HG03575 (cell line): Measurements from ENCODE around the gene SLC25A14.
"Not testable (repeated sequence)": the region's sequence is repeated elsewhere in the genome, so short reads cannot be mapped to it uniquely, and the experiment has no call there.

ENCODE experiments used
- ATAC-seq: cut with Tn5 transposase; IDR thresholded peaks from one replicate; pipeline ENCODE4 v1.9.1; 2021; ENCODE audit not compliant: unreplicated experiment, insufficient number of reproducible peaks, low FRiP score; ENCODE audit errors: extremely low read depth

Gene SLC25A14

GRCh38 chrX:130339408-130340222 lies at the start of gene SLC25A14:
TSS of gene SLC25A14 (plus strand) at chrX:130339919. CDS start at chrX:130340279, 360 bp downstream.
- ATAC-seq, result peak; percentile 46

- ATAC-seq, result no peak
Measured at GRCh38 chrX:130295519-130296296, 44.0 kb upstream of the SLC25A14 start.

GRCh38 chrX:130296297-130296678 lies 43.4 kb upstream of the SLC25A14 start:
- ATAC-seq, result no peak

GRCh38 chrX:130296743-130297142 lies 43.0 kb upstream of the SLC25A14 start:
- no peak for ATAC-seq

- ATAC-seq, result no peak
Measured at GRCh38 chrX:130299279-130300009, 40.3 kb upstream of the SLC25A14 start.

GRCh38 chrX:130300010-130300282 lies 39.8 kb upstream of the SLC25A14 start:
- no peak for ATAC-seq

GRCh38 chrX:130301405-130301804 lies 38.3 kb upstream of the SLC25A14 start:
- no peak for ATAC-seq

GRCh38 chrX:130301977-130302376 lies 37.7 kb upstream of the SLC25A14 start:
- no peak for ATAC-seq

GRCh38 chrX:130304587-130305368 lies 34.9 kb upstream of the SLC25A14 start:
- no peak for ATAC-seq

GRCh38 chrX:130319886-130320285 lies 19.8 kb upstream of the SLC25A14 start:
- not testable (repeated sequence) for ATAC-seq

- no peak for ATAC-seq
Measured at GRCh38 chrX:130321550-130321949, 18.2 kb upstream of the SLC25A14 start.

GRCh38 chrX:130330146-130330545 lies 9.6 kb upstream of the SLC25A14 start:
- no peak for ATAC-seq

GRCh38 chrX:130330706-130331105 lies 9.0 kb upstream of the SLC25A14 start:
- no peak for ATAC-seq

GRCh38 chrX:130336531-130336930 lies 3.2 kb upstream of the SLC25A14 start:
- no peak for ATAC-seq

- not testable (repeated sequence) for ATAC-seq
Measured at GRCh38 chrX:130338869-130339268, 850 bp upstream of the SLC25A14 start.

GRCh38 chrX:130340271-130340670 lies 552 bp downstream of the SLC25A14 start:
- ATAC-seq, result no peak

GRCh38 chrX:130343411-130343810 lies 3.7 kb downstream of the SLC25A14 start:
- no peak for ATAC-seq

GRCh38 chrX:130347321-130347720 lies 7.6 kb downstream of the SLC25A14 start:
- ATAC-seq, result no peak

GRCh38 chrX:130351567-130351966 lies 11.8 kb downstream of the SLC25A14 start:
- ATAC-seq, result no peak
